OCI-LY3 (cell line): ENCODE results near the gene PIK3R6.

Experiments used
- H2AFZ ChIP-seq: fragments of 200-600, 300-600 bp; shearing (Covaris generic); 2 replicates; pipeline ENCODE4 v1.6.0; 2014; ENCODE audit warnings: antibody characterized with exemption, low read depth, low read length
- H3K27ac ChIP-seq: fragments of 200-600, 300-600 bp; sonication (generic); 2 replicates; pipeline ENCODE4 v1.5.1; 2014; ENCODE audit warnings: mild to moderate bottlenecking, low read length, moderate library complexity, mixed read lengths
- H3K27me3 ChIP-seq: fragments of 200-600, 300-600 bp; sonication (generic); 2 replicates; pipeline ENCODE4 v1.6.1; 2014; ENCODE audit warnings: low read depth, low read length, mixed read lengths
- H3K36me3 ChIP-seq: fragments of 200-600, 300-600 bp; sonication (generic); replicated peaks from 2 replicates; pipeline ENCODE3; 2014; ENCODE audit warnings: low read depth, low read length, mixed read lengths
- H3K4me1 ChIP-seq: fragments of 300-600, 200-600 bp; sonication (generic); 2 replicates; pipeline ENCODE4 v1.6.1; 2014; ENCODE audit warnings: low read length, mixed read lengths
- H3K4me2 ChIP-seq: fragments of 200-600, 300-600 bp; sonication (generic); 2 replicates; pipeline ENCODE4 v1.6.1; 2014; ENCODE audit warnings: low read length, mixed read lengths
- H3K4me3 ChIP-seq: fragments of 300-600, 200-600 bp; sonication (generic); 2 replicates; pipeline ENCODE4 v1.5.1; 2014; ENCODE audit warnings: antibody characterized with exemption, mild to moderate bottlenecking, low read length, moderate library complexity
- H3K79me2 ChIP-seq: fragments of 300-600, 200-600 bp; shearing (Covaris generic); 2 replicates; pipeline ENCODE4 v1.6.1; 2014; ENCODE audit warnings: mild to moderate bottlenecking, low read length, mixed read lengths
- H3K9ac ChIP-seq: fragments of 300-600, 200-600 bp; shearing (Covaris generic); 2 replicates; pipeline ENCODE4 v1.6.0; 2014; ENCODE audit warnings: mild to moderate bottlenecking, low read length, moderate library complexity
- H3K9me3 ChIP-seq: fragments of 200-600, 300-600 bp; shearing (Covaris generic); 2 replicates; pipeline ENCODE4 v1.6.1; 2014; ENCODE audit warnings: low read length, mixed read lengths; ENCODE audit not compliant: insufficient read depth
- H4K20me1 ChIP-seq: fragments of 200-600, 300-600 bp; sonication (generic); 2 replicates; pipeline ENCODE4 v1.6.1; 2016; ENCODE audit warnings: low read length, mixed read lengths; ENCODE audit not compliant: insufficient read depth
- CTCF ChIP-seq: fragments of 200-600, 300-600 bp; sonication (generic); IDR thresholded peaks from 2 replicates; pipeline ENCODE4 v1.5.1; 2014; ENCODE audit warnings: antibody characterized with exemption, low read length, low read depth
- EZH2phosphoT487 ChIP-seq: fragments of 200-600 bp; shearing (Covaris generic); IDR thresholded peaks from 2 replicates; pipeline ENCODE4 v1.6.1; 2018; ENCODE audit warnings: antibody characterized with exemption, mixed run types, low read depth

The PIK3R6 gene

GRCh38 chr17:8835631-8836364 is 31.7 kb downstream of the PIK3R6 start:
- no peak for TF ChIP-seq EZH2phosphoT487
- TF ChIP-seq CTCF = no peak
- Histone ChIP-seq H2AFZ (no peak overlapping the region), H3K4me1 (no peaks in the 10 kb centered on the region), H3K36me3 (no peaks in the 10 kb centered on the region), H3K4me2 (no peak overlapping the region), H3K9ac (no peak overlapping the region), H4K20me1 (no peaks in the 10 kb centered on the region), H3K27me3 (no peaks in the 10 kb centered on the region), H3K79me2 (no peaks in the 10 kb centered on the region), H3K27ac (no peak overlapping the region), H3K4me3 (no peak overlapping the region), H3K9me3 (no peaks in the 10 kb centered on the region)

- Histone ChIP-seq H3K9ac (no peak overlapping the region), H3K27me3 (no peaks in the 10 kb centered on the region), H3K27ac (no peak overlapping the region), H3K9me3 (no peaks in the 10 kb centered on the region), H3K4me3 (no peak overlapping the region), H3K36me3 (no peaks in the 10 kb centered on the region), H4K20me1 (no peaks in the 10 kb centered on the region), H3K79me2 (no peaks in the 10 kb centered on the region), H3K4me1 (no peaks in the 10 kb centered on the region), H2AFZ (no peak overlapping the region), H3K4me2 (no peak overlapping the region)
- TF ChIP-seq CTCF (no peak), EZH2phosphoT487 (no peak)
These were observed 32.4 kb downstream of the PIK3R6 start for GRCh38 chr17:8835106-8835505.

- H3K27me3 ChIP-seq = no peaks in the 10 kb centered on the region
- H3K36me3 ChIP-seq = no peaks in the 10 kb centered on the region
- no peaks in the 10 kb centered on the region for H3K4me1 ChIP-seq
- no peak overlapping the region for H3K27ac ChIP-seq
- H3K4me3 ChIP-seq = no peak overlapping the region
- H4K20me1 ChIP-seq = no peaks in the 10 kb centered on the region
- TF ChIP-seq CTCF = peak; percentile 36
- no peak for TF ChIP-seq EZH2phosphoT487
- no peak overlapping the region for H2AFZ ChIP-seq
- no peaks in the 10 kb centered on the region for H3K9me3 ChIP-seq
- no peak overlapping the region for H3K9ac ChIP-seq
- no peaks in the 10 kb centered on the region for H3K79me2 ChIP-seq
- H3K4me2 ChIP-seq = no peak overlapping the region
These were observed 34.6 kb downstream of the PIK3R6 start for GRCh38 chr17:8832711-8833352.

GRCh38 chr17:8831234-8831849 is 36.1 kb downstream of the PIK3R6 start:
- Histone ChIP-seq H3K9ac (no peak overlapping the region), H3K4me3 (no peak overlapping the region), H2AFZ (no peak overlapping the region), H3K4me2 (no peak overlapping the region), H3K36me3 (no peaks in the 10 kb centered on the region), H3K27me3 (no peaks in the 10 kb centered on the region), H4K20me1 (no peaks in the 10 kb centered on the region), H3K79me2 (no peaks in the 10 kb centered on the region), H3K27ac (no peak overlapping the region), H3K9me3 (no peaks in the 10 kb centered on the region), H3K4me1 (no peaks in the 10 kb centered on the region)
- TF ChIP-seq CTCF (no peak), EZH2phosphoT487 (no peak)
